DND-41 (cell line): ENCODE data around the gene DPYSL4.

Experiments used
- ATAC-seq: fragments of 200-7000 bp; cut with Tn5 transposase; 3 replicates; pipeline ENCODE4 v1.9.1; 2021; ENCODE audit warnings: low read depth; ENCODE audit not compliant: insufficient read depth
- DNase-seq: peaks from one replicate; pipeline ENCODE4 v3.0.0-alpha.2; 2020
- H2AFZ ChIP-seq: 2 replicates; pipeline ENCODE4 v1.6.0; 2012; ENCODE audit warnings: low read depth, low read length
- H3K27ac ChIP-seq: 2 replicates; pipeline ENCODE4 v1.5.1; 2012; ENCODE audit warnings: low read length, inconsistent platforms
- H3K27me3 ChIP-seq: fragments of 200-600 bp; sonication (generic); 2 replicates; pipeline ENCODE4 v1.6.0; 2012; ENCODE audit warnings: low read length, mild to moderate bottlenecking, inconsistent platforms; ENCODE audit not compliant: insufficient read depth, poor library complexity
- H3K36me3 ChIP-seq: 2 replicates; pipeline ENCODE4 v1.5.1; 2012; ENCODE audit warnings: low read length, inconsistent platforms; ENCODE audit not compliant: insufficient read depth
- H3K4me1 ChIP-seq: 2 replicates; pipeline ENCODE4 v1.5.1; 2012; ENCODE audit warnings: mild to moderate bottlenecking, low read length; ENCODE audit not compliant: insufficient read depth
- H3K4me2 ChIP-seq: 2 replicates; pipeline ENCODE4 v1.6.0; 2012; ENCODE audit warnings: mild to moderate bottlenecking, moderate library complexity, low read length, inconsistent platforms; ENCODE audit not compliant: insufficient read depth
- H3K4me3 ChIP-seq, 2 experiments: fragments of 200-600 bp in 1 of 2; shearing (Covaris generic) in 1 of 2; 2 replicates each; pipeline ENCODE4 v1.5.1; 2012 to 2016; ENCODE audit warnings: inconsistent platforms in 2 of 2, low read length in 2 of 2, mild to moderate bottlenecking in 2 of 2, low read depth in 1 of 2, moderate library complexity in 1 of 2
- H3K79me2 ChIP-seq: 2 replicates; pipeline ENCODE4 v1.6.0; 2012; ENCODE audit warnings: low read length, inconsistent platforms; ENCODE audit not compliant: insufficient read depth
- H3K9ac ChIP-seq: 2 replicates; pipeline ENCODE4 v1.6.0; 2012; ENCODE audit warnings: low read depth, mild to moderate bottlenecking, inconsistent platforms, low read length, moderate library complexity
- H3K9me3 ChIP-seq: 2 replicates; pipeline ENCODE4 v1.5.1; 2012; ENCODE audit warnings: low read length, moderate library complexity, mild to moderate bottlenecking, inconsistent platforms; ENCODE audit not compliant: insufficient read depth, severe bottlenecking
- H4K20me1 ChIP-seq: 2 replicates; pipeline ENCODE4 v1.6.0; 2012; ENCODE audit warnings: low read length; ENCODE audit not compliant: insufficient read depth
- CTCF ChIP-seq: IDR thresholded peaks from 2 replicates; pipeline ENCODE4 v1.5.1; 2012; ENCODE audit warnings: borderline replicate concordance, low read length, moderate library complexity, mild to moderate bottlenecking; ENCODE audit not compliant: poor library complexity, severe bottlenecking; ENCODE audit errors: extremely low read depth
- EZH2 ChIP-seq: IDR thresholded peaks from 3 replicates; pipeline ENCODE4 v1.6.1; 2012; ENCODE audit warnings: borderline replicate concordance, low read depth, mild to moderate bottlenecking, moderate library complexity, low read length, inconsistent platforms; ENCODE audit not compliant: severe bottlenecking

The DPYSL4 gene

GRCh38 chr10:132143162-132143561 lies 43.6 kb upstream of the DPYSL4 start:
- Histone ChIP-seq H3K27ac (no peak overlapping the region), H3K36me3 (no peaks in the 10 kb centered on the region), H3K4me1 (no peaks in the 10 kb centered on the region), H3K4me3 (no peak overlapping the region), H4K20me1 (no peaks in the 10 kb centered on the region; the same call in 1 of the 2 replicates), H3K4me2 (no peak overlapping the region), H2AFZ (no peak overlapping the region), H3K27me3 (no peaks in the 10 kb centered on the region), H3K79me2 (no peaks in the 10 kb centered on the region), H3K9me3 (no peaks in the 10 kb centered on the region), H3K9ac (no peak overlapping the region)
- ATAC-seq: no peak
- TF ChIP-seq EZH2 (no peak), CTCF (no peak)
- no peak for DNase-seq

- Histone ChIP-seq H3K4me3 (no peak overlapping the region), H4K20me1 (no peaks in the 10 kb centered on the region; the same call in 1 of the 2 replicates), H3K27ac (no peak overlapping the region), H3K79me2 (no peaks in the 10 kb centered on the region), H3K36me3 (no peaks in the 10 kb centered on the region), H2AFZ (no peak overlapping the region), H3K9ac (no peak overlapping the region), H3K4me2 (no peak overlapping the region), H3K27me3 (no peaks in the 10 kb centered on the region), H3K4me1 (no peaks in the 10 kb centered on the region), H3K9me3 (no peaks in the 10 kb centered on the region)
- no peak for TF ChIP-seq EZH2
- ATAC-seq (no peak), DNase-seq (no peak)
These were observed 42.7 kb upstream of the DPYSL4 start for GRCh38 chr10:132144086-132144485.

GRCh38 chr10:132145002-132145401 lies 41.7 kb upstream of the DPYSL4 start:
- Histone ChIP-seq H3K9me3 (no peaks in the 10 kb centered on the region), H3K36me3 (no peaks in the 10 kb centered on the region), H3K4me2 (no peak overlapping the region), H3K9ac (no peak overlapping the region), H3K27me3 (no peaks in the 10 kb centered on the region), H4K20me1 (no peaks in the 10 kb centered on the region; the same call in 1 of the 2 replicates), H3K27ac (no peak overlapping the region), H3K79me2 (no peaks in the 10 kb centered on the region), H3K4me3 (no peak overlapping the region), H3K4me1 (no peaks in the 10 kb centered on the region), H2AFZ (no peak overlapping the region)
- no peak for ATAC-seq
- DNase-seq: no peak
- TF ChIP-seq CTCF (no peak), EZH2 (no peak)

GRCh38 chr10:132145521-132146185 lies 41.1 kb upstream of the DPYSL4 start:
- Histone ChIP-seq H2AFZ (no peak overlapping the region), H3K4me3 (no peak overlapping the region), H3K36me3 (no peaks in the 10 kb centered on the region), H3K27me3 (no peaks in the 10 kb centered on the region), H3K9ac (no peak overlapping the region), H3K4me2 (no peak overlapping the region), H3K27ac (no peak overlapping the region), H4K20me1 (no peaks in the 10 kb centered on the region; the same call in 1 of the 2 replicates), H3K4me1 (no peaks in the 10 kb centered on the region), H3K79me2 (no peaks in the 10 kb centered on the region), H3K9me3 (no peaks in the 10 kb centered on the region)
- no peak for TF ChIP-seq EZH2
- ATAC-seq: no peak
- DNase-seq: no peak
